NCI-H1694 (cell line): ENCODE measurements around the gene CNTN5.
A peak's percentile ranks its signal among the peaks of the same experiment; 100 is the strongest.
"Not testable (repeated sequence)": the region's sequence is repeated elsewhere in the genome, so short reads cannot be mapped to it uniquely, and the experiment has no call there.

ENCODE experiments used
- DNase-seq: peaks from one replicate; lab custom pipeline; 2025; lab: John Stamatoyannopoulos, UW

The CNTN5 gene

DNA sequence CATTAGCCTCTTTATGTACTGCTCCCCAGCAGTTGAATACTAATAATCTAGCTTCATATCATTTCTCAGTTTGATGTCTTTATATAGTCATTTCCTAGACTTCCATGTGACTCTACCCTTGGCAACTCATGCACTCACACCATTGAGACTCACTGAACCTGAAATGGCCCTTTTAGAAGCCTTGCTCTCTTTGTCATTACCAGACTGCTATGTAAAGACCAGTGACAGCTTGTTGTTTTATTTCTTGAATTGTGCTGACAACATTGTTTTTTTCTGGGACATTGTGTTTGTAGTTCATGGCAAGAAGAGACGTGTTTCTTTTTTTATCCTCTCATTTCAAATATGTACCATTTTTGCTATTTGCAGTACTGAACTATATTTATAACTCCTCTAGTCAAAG, 256.5 kb downstream of the CNTN5 start:
- DNase-seq = no peak

DNA sequence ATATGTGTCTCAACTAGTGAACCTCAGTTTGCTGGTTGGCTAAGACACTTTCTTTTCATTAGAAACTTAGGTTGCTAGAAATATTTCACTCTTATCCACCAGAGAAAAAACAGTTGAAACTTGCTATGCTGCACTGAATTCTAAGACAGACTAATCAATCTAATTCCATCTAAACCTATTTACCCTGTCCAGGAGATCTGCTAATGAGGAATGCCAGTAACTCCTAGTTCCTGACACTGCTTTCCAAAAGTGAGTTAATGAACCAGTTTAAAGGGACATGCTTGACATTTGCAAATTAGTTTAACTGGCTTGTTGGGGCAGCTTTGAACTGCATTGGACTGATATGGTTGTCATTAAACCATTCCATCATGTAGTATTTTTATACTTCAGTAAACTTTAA, 258.5 kb downstream of the CNTN5 start:
- DNase-seq = no peak

DNA sequence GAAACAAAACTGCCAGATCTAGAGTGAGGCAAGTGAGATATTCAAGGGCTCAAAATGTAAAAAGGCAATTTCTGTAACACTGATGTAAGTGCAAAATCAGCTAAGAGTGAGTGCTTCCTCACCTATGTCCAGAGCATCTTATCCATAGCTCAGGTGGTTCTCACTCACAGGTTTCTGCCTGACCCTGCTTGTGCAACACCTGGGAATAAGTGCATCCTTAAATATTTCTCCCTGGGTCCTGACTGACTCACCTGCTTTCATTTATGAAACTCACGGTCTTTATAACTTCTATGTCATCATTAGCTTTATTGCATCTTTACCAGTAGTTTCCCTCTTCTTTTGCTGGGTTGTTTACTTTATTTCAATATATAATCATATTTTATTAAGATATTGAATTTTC, 260.6 kb downstream of the CNTN5 start:
- DNase-seq = no peak

DNA sequence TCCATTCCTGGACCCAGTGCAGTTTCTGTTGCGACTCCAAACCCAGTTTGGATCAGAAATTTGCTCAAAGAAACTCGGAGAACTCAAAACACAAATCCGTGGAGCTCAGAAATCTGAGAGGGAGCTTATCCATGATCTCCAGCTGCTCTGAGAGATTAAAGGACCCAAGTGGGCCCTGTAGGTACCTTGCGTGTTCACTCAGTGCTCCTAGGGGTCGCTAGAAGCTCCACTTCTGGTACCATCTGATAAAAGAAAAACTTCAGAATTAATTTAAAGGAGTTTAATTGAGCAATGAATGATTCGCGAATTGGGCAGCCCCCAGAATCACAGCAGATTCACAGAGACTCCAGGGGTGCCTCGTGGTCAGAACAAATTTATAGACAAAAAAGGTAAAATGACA, 277.2 kb downstream of the CNTN5 start:
- DNase-seq = not testable (repeated sequence)

DNA sequence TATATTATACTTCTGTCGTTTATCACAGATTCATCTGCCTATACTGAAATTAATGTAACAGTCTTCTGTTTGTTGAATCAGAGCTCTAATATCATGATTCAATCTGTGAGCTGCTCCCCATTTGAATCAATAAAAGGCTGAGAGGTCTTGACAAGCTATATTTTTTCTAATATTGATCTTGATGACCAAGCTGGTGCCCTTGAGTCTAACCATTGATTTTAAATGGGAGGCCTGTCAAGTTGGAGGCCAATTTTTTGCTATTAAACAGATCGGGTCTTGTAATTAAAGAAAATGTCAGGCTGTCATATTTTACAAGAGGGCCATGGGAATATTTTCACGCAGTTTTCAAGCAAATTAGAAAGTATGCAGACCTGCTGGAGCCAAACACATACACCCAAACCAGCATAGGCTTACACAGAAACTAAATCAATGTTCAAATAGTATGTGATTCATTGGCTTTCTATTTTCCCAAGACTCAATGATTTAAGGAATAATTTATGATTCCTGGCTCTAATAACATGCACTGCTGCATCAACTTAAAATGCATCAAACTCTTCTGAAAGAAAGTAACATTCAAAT, 286.9 kb downstream of the CNTN5 start:
- DNase-seq = no peak

DNA sequence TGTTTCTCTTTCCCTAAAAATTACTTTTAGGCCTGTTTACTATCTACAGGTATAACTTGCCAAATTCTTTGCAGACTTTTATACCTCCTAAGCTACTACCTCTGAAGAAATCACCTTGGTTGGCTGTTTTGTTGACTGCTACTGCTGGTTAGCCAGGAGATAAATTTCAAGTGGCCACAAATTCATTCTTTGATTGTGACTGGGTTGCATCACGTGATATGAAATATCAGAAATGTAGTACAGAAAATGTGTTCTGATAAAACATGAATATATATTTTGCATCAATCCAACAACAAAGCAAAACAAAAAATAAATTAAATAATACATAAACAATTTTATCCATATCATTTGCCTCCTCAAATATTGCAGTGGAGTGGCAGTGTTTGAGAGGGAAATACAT, 291.1 kb downstream of the CNTN5 start:
- no peak for DNase-seq

- peak; percentile 8 for DNase-seq
These were observed 296.2 kb downstream of the CNTN5 start for GRCh38 chr11:99316776-99317520.

- no peak for DNase-seq
These were observed 300.1 kb downstream of the CNTN5 start for GRCh38 chr11:99320769-99321290.

DNA sequence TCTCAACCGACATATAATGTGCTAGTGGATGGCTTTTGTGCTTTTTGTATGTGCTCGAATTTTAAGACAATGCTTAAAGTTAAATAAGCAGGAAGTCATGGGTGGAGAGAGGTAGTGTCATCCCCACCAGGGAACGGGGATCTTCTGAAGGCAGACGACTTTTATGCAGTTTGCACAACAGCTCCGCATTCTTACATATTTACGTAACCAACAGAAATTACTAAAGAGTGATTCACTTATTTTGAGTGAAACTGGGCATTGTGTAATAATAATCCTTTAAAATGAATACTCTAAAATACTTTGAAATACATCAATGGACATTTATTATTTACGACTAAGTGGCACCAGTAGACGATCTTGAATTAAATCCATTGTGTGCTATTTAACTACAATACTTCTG, 305.1 kb downstream of the CNTN5 start:
- DNase-seq = no peak

- no peak for DNase-seq
These were observed 306.3 kb downstream of the CNTN5 start for GRCh38 chr11:99327066-99327465.

GRCh38 chr11:99327527-99327926, 306.8 kb downstream of the CNTN5 start:
- no peak for DNase-seq

DNA sequence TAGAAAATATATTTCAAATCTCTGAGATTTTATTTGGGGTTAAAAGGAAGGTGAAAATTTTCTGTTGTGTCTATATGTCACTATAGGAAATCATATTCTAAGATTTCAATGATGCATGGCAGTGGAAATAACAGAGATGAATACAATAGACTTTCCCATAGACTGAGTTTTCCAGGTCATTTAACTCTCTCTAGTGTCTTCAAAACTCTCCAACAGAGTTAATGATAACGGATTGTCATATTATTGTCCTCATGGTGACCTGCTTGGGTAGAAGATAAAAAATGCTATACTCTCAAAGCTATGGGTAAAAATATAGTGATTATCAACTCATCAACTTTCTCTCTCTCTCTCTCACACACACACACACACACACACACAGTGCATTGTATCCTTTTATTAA, 312.9 kb downstream of the CNTN5 start:
- DNase-seq = no peak

GRCh38 chr11:99343117-99343516, 322.4 kb downstream of the CNTN5 start:
- DNase-seq = no peak

GRCh38 chr11:99349151-99349673, 328.5 kb downstream of the CNTN5 start:
- DNase-seq = peak; percentile 44

- DNase-seq = no peak
These were observed 330.9 kb downstream of the CNTN5 start for GRCh38 chr11:99351624-99352023.

DNA sequence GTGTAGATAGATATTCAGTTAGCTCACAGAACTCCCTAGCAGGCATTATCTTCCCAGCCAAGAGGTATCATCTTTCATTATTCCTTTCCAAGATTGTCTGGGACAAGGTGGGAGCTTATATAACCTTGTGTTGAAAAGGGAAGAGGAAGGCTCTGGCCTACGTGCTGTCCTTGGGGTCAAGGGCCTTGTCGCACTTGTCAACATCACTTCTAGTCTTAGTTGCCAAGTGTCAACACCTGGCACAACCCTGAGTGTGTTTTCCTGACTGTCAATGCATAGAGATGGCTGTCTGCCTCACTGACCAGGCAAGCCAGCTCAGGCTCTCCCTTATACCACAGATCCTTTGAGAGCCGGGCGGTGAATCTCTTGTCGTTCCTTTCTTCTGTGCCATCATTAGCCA, 331.9 kb downstream of the CNTN5 start:
- DNase-seq = no peak

GRCh38 chr11:99366546-99366945, 345.8 kb downstream of the CNTN5 start:
- no peak for DNase-seq

- no peak for DNase-seq
These were observed 347.8 kb downstream of the CNTN5 start for GRCh38 chr11:99368583-99368982.

DNA sequence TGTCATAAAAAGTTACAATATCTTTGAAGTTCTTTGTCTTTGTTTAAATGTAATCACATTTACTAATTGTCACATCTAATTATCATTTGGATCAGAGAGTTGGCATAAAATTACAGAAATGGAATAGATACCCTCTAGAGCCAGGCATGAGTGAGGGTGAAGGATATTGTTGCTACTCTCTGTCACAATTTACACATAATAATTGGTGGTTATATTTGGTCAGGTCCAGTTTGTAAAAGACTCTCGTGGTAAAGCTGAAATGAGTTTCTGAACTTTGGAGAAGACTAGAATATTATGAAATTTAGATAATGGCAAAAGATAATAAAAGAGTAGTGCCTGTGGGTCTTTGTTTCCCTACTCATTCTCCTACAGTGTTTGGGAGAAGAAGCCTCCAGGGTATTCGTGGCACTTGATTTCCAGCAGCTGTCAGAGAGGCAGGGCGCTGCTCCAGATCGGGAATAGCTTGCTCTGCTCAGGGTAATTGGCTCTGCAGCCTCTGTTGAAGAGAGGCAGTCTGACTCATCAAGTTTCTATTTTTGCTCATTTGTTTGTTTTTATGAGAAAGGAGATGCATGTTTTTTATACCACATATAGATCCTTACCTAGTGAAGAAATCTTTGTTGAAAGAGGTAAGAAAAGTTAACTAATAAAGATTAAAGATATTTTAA, 349.9 kb downstream of the CNTN5 start:
- DNase-seq = peak; percentile 23

GRCh38 chr11:99371257-99371656, 350.5 kb downstream of the CNTN5 start:
- DNase-seq = no peak

DNA sequence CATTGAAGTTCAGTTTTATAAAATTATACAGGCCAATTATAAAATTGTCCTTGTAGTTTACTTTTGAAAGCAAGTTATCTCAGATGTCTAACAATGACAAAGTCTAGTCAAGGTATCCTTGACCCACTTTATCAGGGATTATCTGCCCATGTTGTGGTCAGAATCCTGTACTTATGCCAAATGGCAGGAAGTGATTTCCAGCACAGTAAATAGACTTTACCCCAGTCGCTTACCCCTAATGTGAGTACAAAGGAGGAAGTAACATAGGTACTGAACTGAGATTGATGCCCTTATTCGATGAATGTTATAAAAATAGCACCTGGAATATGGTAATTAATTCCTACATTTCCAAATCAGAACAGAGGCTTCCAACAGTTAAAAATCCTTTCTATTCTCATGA, 355.7 kb downstream of the CNTN5 start:
- no peak for DNase-seq

GRCh38 chr11:99383648-99384245, 363.0 kb downstream of the CNTN5 start:
- peak; percentile 10 for DNase-seq

DNA sequence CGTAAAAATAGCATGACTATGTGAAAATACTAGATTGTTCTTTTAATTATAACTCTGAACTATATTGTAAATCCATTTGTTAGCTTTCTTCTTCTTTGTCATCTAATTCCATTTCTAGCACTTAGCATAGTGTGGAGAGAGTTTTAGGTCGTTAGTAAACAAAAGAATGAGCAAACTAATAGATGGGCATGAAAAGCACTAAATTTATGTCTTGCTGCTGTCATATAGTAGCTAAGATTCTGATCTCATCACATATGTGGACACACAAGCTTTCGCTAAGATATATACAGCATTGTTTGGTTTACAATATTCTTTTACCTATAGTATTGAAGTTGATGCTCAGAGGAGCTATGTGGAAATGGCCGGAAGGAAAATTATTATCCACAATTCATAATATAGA, 370.5 kb downstream of the CNTN5 start:
- no peak for DNase-seq
